Upper lobe of left lung (tissue), 6 donors: Measurements from ENCODE around the gene PAQR7. TPM values are rescaled to one million over a fixed set of nuclear protein-coding genes. Genes with fewer than 3 reads are reported as not detected.

ENCODE experiments used
- ATAC-seq, 2 donors: fragments of 200-7000 bp; cut with Tn5 transposase; one replicate each; pipeline ENCODE4 v1.9.1; 2022; ENCODE audit warnings: mild to moderate bottlenecking in 2 of 2, moderate library complexity in 2 of 2; ENCODE audit not compliant: low FRiP score in 2 of 2
- DNase-seq, 2 donors: peaks; one replicate each; pipeline ENCODE4 v3.0.0-alpha.2; 2019 to 2020
- H3K27ac ChIP-seq, 4 donors: fragments of 200-600 bp; sonication (generic); one replicate each; pipeline ENCODE4 v1.5.1; 2016 to 2019
- H3K27me3 ChIP-seq, 4 donors: fragments of 200-600 bp; sonication (generic); one replicate each; pipeline ENCODE4 v1.5.1; 2017 to 2019
- H3K36me3 ChIP-seq, 4 donors: fragments of 200-600 bp; sonication (generic); one replicate each; pipeline ENCODE4 v1.5.1; 2016 to 2019
- H3K4me1 ChIP-seq, 4 donors: fragments of 200-600 bp; sonication (generic); one replicate each; pipeline ENCODE4 v1.5.1; 2018 to 2019
- H3K4me3 ChIP-seq, 4 donors: fragments of 200-600 bp; sonication (generic); one replicate each; pipeline ENCODE4 v1.5.1; 2017 to 2019; ENCODE audit warnings: mild to moderate bottlenecking in 2 of 4, moderate library complexity in 1 of 4
- H3K9me3 ChIP-seq, 4 donors: fragments of 200-600 bp; sonication (generic); one replicate each; pipeline ENCODE4 v1.5.1; 2018 to 2019
- EP300 ChIP-seq, 4 donors: sonication (generic); formaldehyde crosslinking; IDR thresholded peaks; one replicate each; pipeline ENCODE4 v1.5.1; 2017; ENCODE audit warnings: antibody characterized with exemption in 4 of 4, control low read depth in 2 of 4
- POLR2A ChIP-seq, 4 donors: fragments of 450-650 bp; IDR thresholded peaks; one replicate each; pipeline ENCODE4 v1.5.1; 2016 to 2017; ENCODE audit warnings: antibody characterized with exemption in 4 of 4, mild to moderate bottlenecking in 2 of 4
- POLR2AphosphoS5 ChIP-seq, 2 donors: sonication (generic); formaldehyde crosslinking; IDR thresholded peaks; one replicate each; pipeline ENCODE4 v1.5.1; 2017; ENCODE audit warnings: antibody characterized with exemption in 2 of 2
- WGBS, 2 donors: methylation state at CpG; one replicate each; pipeline ENCODE4 v1.1.5; 2017 to 2018; 5-methylcytosine and 5-hydroxymethylcytosine counted together
- total RNA-seq, 6 donors: library from RNA; depleted of rRNA in 4 of 6; stranded (reverse); fragments of >200 nt in 4 of 6; gene quantifications; one replicate each; pipeline versions ENCODE4 v1.1.0 to v1.2.1, GENCODE V29; 2016 to 2021
- TF ChIP-seq, protein P1 (sequence below), 6 experiments: fragments of 450-650 bp in 4 of 6; fragments of 200-600 bp in 2 of 6; sonication (generic) in 2 of 6; IDR thresholded peaks; one replicate each; pipeline ENCODE4 v1.5.1; 2016 to 2019; ENCODE audit warnings: antibody characterized with exemption in 6 of 6
- donor health status: DM: no; HTN: no; CAD: no; lungs with moderate emphysema.
- donor health status: DM: no; HTN: yes; CAD: no; lungs with severe emphysema.

Gene PAQR7
- total RNA-seq, 6 donors from 2014 or later = 1.9 to 9.6 (median 7.0) TPM

DNA sequence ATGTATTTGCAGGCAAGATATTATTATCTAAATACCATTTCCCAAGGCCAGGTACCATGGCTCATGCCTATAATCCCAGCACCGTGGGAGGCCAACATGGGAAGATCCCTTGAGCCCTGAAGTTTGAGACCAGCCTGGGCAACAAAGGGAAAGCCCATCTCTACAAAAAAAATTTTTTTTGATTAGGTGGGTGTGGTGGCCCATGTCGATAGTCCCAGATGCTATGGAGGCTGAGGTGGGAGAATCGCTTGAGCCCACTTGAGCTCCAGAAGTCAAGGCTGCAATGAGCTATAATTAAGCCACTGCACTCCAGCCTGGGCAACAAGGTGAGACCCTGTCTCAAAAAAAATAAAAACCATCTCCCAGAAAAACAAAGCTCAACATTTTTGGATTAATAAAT lies 28.5 kb upstream of the PAQR7 start:
- TF ChIP-seq POLR2AphosphoS5 (IDR thresholded peaks at IDR 0.05) (no peak), EP300 (IDR thresholded peaks at IDR 0.05) (no peak)
- TF ChIP-seq, protein P1, sequence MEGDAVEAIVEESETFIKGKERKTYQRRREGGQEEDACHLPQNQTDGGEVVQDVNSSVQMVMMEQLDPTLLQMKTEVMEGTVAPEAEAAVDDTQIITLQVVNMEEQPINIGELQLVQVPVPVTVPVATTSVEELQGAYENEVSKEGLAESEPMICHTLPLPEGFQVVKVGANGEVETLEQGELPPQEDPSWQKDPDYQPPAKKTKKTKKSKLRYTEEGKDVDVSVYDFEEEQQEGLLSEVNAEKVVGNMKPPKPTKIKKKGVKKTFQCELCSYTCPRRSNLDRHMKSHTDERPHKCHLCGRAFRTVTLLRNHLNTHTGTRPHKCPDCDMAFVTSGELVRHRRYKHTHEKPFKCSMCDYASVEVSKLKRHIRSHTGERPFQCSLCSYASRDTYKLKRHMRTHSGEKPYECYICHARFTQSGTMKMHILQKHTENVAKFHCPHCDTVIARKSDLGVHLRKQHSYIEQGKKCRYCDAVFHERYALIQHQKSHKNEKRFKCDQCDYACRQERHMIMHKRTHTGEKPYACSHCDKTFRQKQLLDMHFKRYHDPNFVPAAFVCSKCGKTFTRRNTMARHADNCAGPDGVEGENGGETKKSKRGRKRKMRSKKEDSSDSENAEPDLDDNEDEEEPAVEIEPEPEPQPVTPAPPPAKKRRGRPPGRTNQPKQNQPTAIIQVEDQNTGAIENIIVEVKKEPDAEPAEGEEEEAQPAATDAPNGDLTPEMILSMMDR (IDR thresholded peaks at IDR 0.05) = no peak
- no peak for ATAC-seq
- WGBS, 2 donors = 64 to 68% methylated on average over 3 of the region's 3 CpGs

DNA sequence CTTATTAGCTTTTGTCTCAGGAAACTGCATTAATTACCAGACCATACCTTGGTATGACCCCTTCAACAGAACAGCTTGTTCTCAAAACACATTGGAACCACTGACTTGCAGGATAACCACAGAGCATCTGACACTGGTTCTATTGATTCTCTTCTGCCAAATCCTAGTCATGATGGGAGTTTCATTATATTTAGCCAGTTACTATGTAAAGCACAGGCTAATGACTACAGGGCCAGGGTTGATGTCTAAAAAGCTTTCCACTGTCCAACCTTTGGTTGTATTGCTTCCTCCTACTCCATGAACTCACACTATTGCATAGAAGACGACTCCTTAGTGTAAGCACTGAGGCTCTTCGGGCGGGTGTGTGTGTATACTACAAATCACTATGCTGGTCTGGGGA lies 27.0 kb upstream of the PAQR7 start:
- Histone ChIP-seq H3K4me3 (no peak overlapping the region), H3K9me3 (no peaks in the 10 kb centered on the region), H3K27ac (no peak overlapping the region), H3K36me3 (peaks cover 0 to 23% (median 0%) of the 10 kb centered on the region in 4 donors), H3K27me3 (no peaks in the 10 kb centered on the region), H3K4me1 (peaks cover 4 to 43% (median 33%) of the 10 kb centered on the region in 4 donors)
- TF ChIP-seq EP300 (IDR thresholded peaks at IDR 0.05) (no peak), POLR2AphosphoS5 (IDR thresholded peaks at IDR 0.05) (no peak), POLR2A (IDR thresholded peaks at IDR 0.05) (no peak)
- TF ChIP-seq, protein P1 (IDR thresholded peaks at IDR 0.05) = no peak
- WGBS, 2 donors = 94 to 95% methylated on average over 3 of the region's 3 CpGs
- ATAC-seq (no peak), DNase-seq (no peak)

More for the DNA sequence above, 28.5 kb upstream of the PAQR7 start:
- peaks cover 4 to 33% (median 27%) of the 10 kb centered on the region in 4 donors for H3K4me1 ChIP-seq
- no peak overlapping the region for H3K27ac ChIP-seq
- no peaks in the 10 kb centered on the region for H3K27me3 ChIP-seq
- no peaks in the 10 kb centered on the region for H3K9me3 ChIP-seq
- peaks cover 0 to 23% (median 0%) of the 10 kb centered on the region in 4 donors for H3K36me3 ChIP-seq
- no peak for DNase-seq
- H3K4me3 ChIP-seq = no peak overlapping the region

- Histone ChIP-seq H3K4me1 (peaks cover under 1 to 35% (median 24%) of the 10 kb centered on the region in 4 donors), H3K27me3 (no peaks in the 10 kb centered on the region), H3K4me3 (no peak overlapping the region), H3K27ac (no peak overlapping the region), H3K36me3 (peaks cover 0 to 23% (median 0%) of the 10 kb centered on the region in 4 donors), H3K9me3 (no peaks in the 10 kb centered on the region)
- DNase-seq (no peak), ATAC-seq (no peak)
- no peak for TF ChIP-seq POLR2AphosphoS5 (IDR thresholded peaks at IDR 0.05)
- no peak for TF ChIP-seq EP300 (IDR thresholded peaks at IDR 0.05)
- no peak for TF ChIP-seq POLR2A (IDR thresholded peaks at IDR 0.05)
- TF ChIP-seq, protein P1 (IDR thresholded peaks at IDR 0.05) = no peak
- 89 to 92% methylated on average over 5 of the region's 5 CpGs for WGBS, 2 donors
These were observed 24.7 kb upstream of the PAQR7 start for GRCh38 chr1:25900219-25900618.

DNA sequence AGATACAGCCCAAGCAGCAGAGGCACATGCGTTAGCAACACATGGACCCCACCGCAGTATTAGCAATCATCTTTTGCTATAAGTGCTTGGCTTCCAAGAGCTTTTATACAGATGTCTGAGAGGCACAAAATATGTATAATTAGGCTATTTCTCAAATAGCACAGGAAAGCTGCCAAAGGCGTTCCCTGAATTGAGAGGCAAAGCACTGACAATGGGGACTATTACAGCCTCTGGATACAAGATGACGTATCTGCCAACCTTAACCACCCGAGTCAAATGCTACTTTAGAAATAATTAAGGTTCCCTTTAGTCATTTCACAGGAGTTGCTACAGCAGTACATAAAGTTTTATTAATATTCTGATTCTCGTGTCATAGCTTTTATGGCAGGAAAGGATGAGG lies 24.3 kb upstream of the PAQR7 start:
- Histone ChIP-seq H3K27me3 (no peaks in the 10 kb centered on the region), H3K4me1 (peaks cover 3 to 33% (median 23%) of the 10 kb centered on the region in 4 donors), H3K36me3 (peaks cover 0 to 23% (median 0%) of the 10 kb centered on the region in 4 donors), H3K27ac (no peak overlapping the region), H3K9me3 (no peaks in the 10 kb centered on the region), H3K4me3 (no peak overlapping the region)
- DNase-seq = no peak
- no peak for ATAC-seq
- no peak for TF ChIP-seq POLR2A (IDR thresholded peaks at IDR 0.05)
- no peak for TF ChIP-seq EP300 (IDR thresholded peaks at IDR 0.05)
- TF ChIP-seq, protein P1 (IDR thresholded peaks at IDR 0.05) = no peak
- TF ChIP-seq POLR2AphosphoS5 (IDR thresholded peaks at IDR 0.05) = no peak
- 70 to 76% methylated on average over 6 of the region's 6 CpGs for WGBS, 2 donors
